Thymus (tissue), 11 donors: ENCODE data around the gene TFIP11. TPM values are rescaled to one million over a fixed set of nuclear protein-coding genes. Genes with fewer than 3 reads are reported as not detected.

ENCODE experiments used
- DNase-seq, 9 donors: peaks; one replicate each; pipeline ENCODE4 v3.0.0-alpha.2; 2013; ENCODE audit warnings: low spot score in 9 of 9, low read depth in 6 of 9, missing footprints in 1 of 9
- H3K27ac ChIP-seq, 2 donors: one replicate each; pipeline ENCODE4 v1.5.1; 2013; ENCODE audit warnings: control low read depth in 1 of 2, low read depth in 1 of 2, low read length in 1 of 2, mild to moderate bottlenecking in 1 of 2, moderate library complexity in 1 of 2
- H3K27me3 ChIP-seq, 2 donors: one replicate each; pipeline ENCODE4 v1.5.1; 2013; ENCODE audit warnings: low read length in 1 of 2; ENCODE audit not compliant: control insufficient read depth in 2 of 2, insufficient read depth in 1 of 2
- H3K36me3 ChIP-seq, 2 donors: one replicate each; pipeline ENCODE4 v1.5.1; 2013; ENCODE audit warnings: low read length in 1 of 2, mild to moderate bottlenecking in 1 of 2, moderate library complexity in 1 of 2; ENCODE audit not compliant: control insufficient read depth in 2 of 2, insufficient read depth in 2 of 2
- H3K4me1 ChIP-seq, 2 donors: one replicate each; pipeline ENCODE4 v1.5.1; 2013; ENCODE audit warnings: low read length in 2 of 2; ENCODE audit not compliant: control insufficient read depth in 2 of 2, insufficient read depth in 2 of 2
- H3K4me3 ChIP-seq, 2 donors: one replicate each; pipeline ENCODE4 v1.5.1; 2013; ENCODE audit warnings: low read length in 2 of 2, control low read depth in 1 of 2, mild to moderate bottlenecking in 1 of 2
- H3K9me3 ChIP-seq, 2 donors: one replicate each; pipeline ENCODE4 v1.5.1; 2013; ENCODE audit warnings: low read length in 1 of 2, mild to moderate bottlenecking in 1 of 2; ENCODE audit not compliant: control insufficient read depth in 2 of 2, insufficient read depth in 1 of 2
- WGBS: extraction: QIAGEN DNeasy Blood & Tissue Kit; methylation state at CpG from one replicate; pipeline ENCODE4 v1.1.7; 2013; 5-methylcytosine and 5-hydroxymethylcytosine counted together
- polyA plus RNA-seq: library from polyadenylated mRNA; stranded (reverse); fragments of 200-250 nt; gene quantifications from one replicate; pipeline ENCODE4 v1.2.3, GENCODE V29; 2013
- total RNA-seq: library from RNA; stranded (reverse); fragments of 120-200 nt; gene quantifications from one replicate; pipeline ENCODE4 v1.2.4, GENCODE V29; 2013
- donor health status: healthy.

The TFIP11 gene
- total and polyA plus RNA-seq, 2 donors = 32.9 to 39.6 TPM

GRCh38 chr22:26524870-26525269 is 12.6 kb upstream of the TFIP11 start:
- no peaks in the 10 kb centered on the region for H3K4me1 ChIP-seq
- H3K36me3 ChIP-seq = peaks cover 23 to 26% of the 10 kb centered on the region in 2 donors
- no peak overlapping the region for H3K27ac ChIP-seq
- no peak overlapping the region for H3K4me3 ChIP-seq
- WGBS = 97% methylated on average over 4 of the region's 4 CpGs
- H3K9me3 ChIP-seq = no peaks in the 10 kb centered on the region
- DNase-seq = no peak
- no peaks in the 10 kb centered on the region for H3K27me3 ChIP-seq

DNA sequence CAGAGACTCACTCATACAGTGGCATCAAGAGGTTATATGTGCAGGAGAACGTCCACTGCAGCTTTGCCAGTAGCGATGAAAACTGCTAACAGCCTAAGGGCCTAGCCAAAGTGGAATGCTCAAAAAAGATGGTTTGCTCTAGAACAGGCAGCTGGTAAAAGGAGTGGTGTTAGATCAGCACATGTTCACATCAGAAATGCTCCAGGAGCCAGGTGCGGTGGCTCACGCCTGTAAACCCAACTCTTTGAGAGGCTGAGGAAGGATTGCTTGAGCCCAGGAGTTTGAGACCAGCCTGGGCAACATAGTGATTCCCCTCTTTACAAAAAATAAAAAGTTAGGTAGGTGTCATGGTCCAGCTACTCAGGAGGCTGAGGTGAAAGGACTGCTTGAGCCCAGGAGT is 10.3 kb upstream of the TFIP11 start:
- no peak for DNase-seq
- Histone ChIP-seq H3K27me3 (no peaks in the 10 kb centered on the region), H3K4me3 (no peak overlapping the region), H3K9me3 (no peaks in the 10 kb centered on the region), H3K4me1 (no peaks in the 10 kb centered on the region), H3K27ac (no peak overlapping the region), H3K36me3 (peaks cover 12 to 21% of the 10 kb centered on the region in 2 donors)
- over 99% methylated on average over 4 of the region's 4 CpGs for WGBS

GRCh38 chr22:26522012-26522411 is 9.7 kb upstream of the TFIP11 start:
- Histone ChIP-seq H3K4me1 (no peaks in the 10 kb centered on the region), H3K4me3 (no peak overlapping the region), H3K36me3 (peaks cover 8 to 17% of the 10 kb centered on the region in 2 donors), H3K9me3 (no peaks in the 10 kb centered on the region), H3K27me3 (no peaks in the 10 kb centered on the region), H3K27ac (no peak overlapping the region)
- no peak for DNase-seq
- over 99% methylated on average over 2 of the region's 2 CpGs for WGBS

DNA sequence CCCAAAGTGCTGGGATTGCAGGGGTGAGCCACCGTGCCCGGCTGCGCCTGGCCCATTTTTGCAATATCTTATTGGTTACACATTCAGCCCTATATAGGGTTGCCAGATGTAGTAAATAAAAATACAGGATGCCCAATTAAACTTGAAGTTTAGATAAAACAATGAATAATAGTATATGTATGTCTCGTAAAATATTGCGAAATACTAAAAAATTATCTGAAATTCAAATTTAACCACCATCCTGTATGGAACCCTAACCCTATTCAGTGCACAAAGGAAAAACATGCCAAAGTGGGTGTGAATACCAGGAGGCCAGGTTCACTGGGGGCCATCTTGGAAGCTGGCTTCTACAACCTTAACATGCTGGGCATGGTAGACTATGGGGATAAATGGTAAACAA is 5.2 kb upstream of the TFIP11 start:
- Histone ChIP-seq H3K9me3 (no peaks in the 10 kb centered on the region), H3K27ac (no peak overlapping the region), H3K27me3 (no peaks in the 10 kb centered on the region), H3K36me3 (no peaks in the 10 kb centered on the region), H3K4me1 (peaks cover 6 to 7% of the 10 kb centered on the region in 2 donors), H3K4me3 (no peak overlapping the region)
- 98% methylated on average over 5 of the region's 5 CpGs for whole genome bisulfite sequencing
- no peak for DNase-seq

GRCh38 chr22:26516503-26516902 is 4.2 kb upstream of the TFIP11 start:
- no peaks in the 10 kb centered on the region for H3K36me3 ChIP-seq
- no peak overlapping the region for H3K4me3 ChIP-seq
- DNase-seq = no peak
- peaks cover 7 to 8% of the 10 kb centered on the region in 2 donors for H3K4me1 ChIP-seq
- WGBS = 95% methylated on average over 1 of the region's 1 CpG
- H3K27ac ChIP-seq = no peak overlapping the region
- no peaks in the 10 kb centered on the region for H3K9me3 ChIP-seq
- no peaks in the 10 kb centered on the region for H3K27me3 ChIP-seq

DNA sequence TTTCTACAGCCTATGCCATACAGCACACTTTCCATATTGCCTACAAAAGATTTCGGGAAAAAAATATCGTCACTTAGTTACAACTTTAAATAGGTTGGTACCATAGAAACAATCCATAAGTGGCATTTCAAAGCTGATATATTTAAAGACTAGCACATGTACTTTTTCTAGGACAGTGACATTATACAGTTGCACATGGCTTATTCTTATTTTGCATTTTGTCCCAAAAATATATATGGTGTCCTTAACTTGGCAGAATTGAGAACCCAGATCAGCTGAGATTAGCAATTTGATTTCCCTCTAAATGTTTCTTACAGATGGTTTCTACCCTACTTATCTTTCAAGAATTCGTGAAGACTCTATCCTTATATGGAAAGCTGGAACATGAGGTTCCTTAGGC is 3.7 kb upstream of the TFIP11 start:
- H3K9me3 ChIP-seq = no peaks in the 10 kb centered on the region
- WGBS = 95% methylated on average over 3 of the region's 3 CpGs
- H3K36me3 ChIP-seq = no peaks in the 10 kb centered on the region
- no peak overlapping the region for H3K27ac ChIP-seq
- no peak overlapping the region for H3K4me3 ChIP-seq
- H3K27me3 ChIP-seq = no peaks in the 10 kb centered on the region
- no peak for DNase-seq
- H3K4me1 ChIP-seq = peaks cover 7 to 14% of the 10 kb centered on the region in 2 donors

DNA sequence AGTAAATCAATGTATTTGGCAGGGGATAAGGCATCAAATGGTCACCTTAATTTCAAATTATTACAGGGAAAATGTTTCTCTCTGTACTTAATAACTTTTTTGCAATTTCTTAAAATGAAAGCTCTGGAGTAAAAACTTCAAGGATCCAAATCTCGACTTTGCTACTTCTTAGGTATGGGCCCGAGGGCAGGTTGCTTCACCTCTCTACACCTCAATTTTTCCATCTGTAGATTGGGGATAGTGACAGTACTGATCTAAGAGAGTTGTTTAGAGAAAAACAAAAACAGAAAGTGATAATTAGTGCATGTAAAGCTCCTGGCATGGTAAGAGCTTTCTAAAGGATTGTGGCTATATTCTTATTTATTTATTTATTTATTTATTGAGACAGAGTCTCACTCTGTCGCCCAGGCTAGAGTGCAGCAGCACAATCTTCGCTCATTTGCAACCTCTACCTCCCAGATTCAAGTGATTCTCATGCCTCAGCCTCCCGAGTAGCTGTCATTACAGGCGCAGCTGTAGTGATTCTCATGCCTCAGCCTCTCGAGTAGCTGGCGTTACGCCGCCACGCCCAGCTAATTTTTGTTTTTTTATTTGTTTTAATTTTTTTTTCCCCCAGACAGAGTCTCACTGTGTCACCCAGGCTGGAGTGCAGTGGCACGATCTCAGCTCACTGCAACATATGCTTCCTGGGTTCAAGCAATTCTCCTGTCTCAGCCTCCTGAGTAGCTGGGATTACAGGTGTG is 2.3 kb upstream of the TFIP11 start:
- Histone ChIP-seq H3K36me3 (peaks cover 6% of the 10 kb centered on the region in 2 donors), H3K4me1 (peaks cover 7 to 15% of the 10 kb centered on the region in 2 donors), H3K27me3 (no peaks in the 10 kb centered on the region), H3K4me3 (no peak overlapping the region), H3K27ac (no peak overlapping the region), H3K9me3 (no peaks in the 10 kb centered on the region)
- 97% methylated on average over 12 of the region's 12 CpGs for whole genome bisulfite sequencing
- no peak for DNase-seq

DNA sequence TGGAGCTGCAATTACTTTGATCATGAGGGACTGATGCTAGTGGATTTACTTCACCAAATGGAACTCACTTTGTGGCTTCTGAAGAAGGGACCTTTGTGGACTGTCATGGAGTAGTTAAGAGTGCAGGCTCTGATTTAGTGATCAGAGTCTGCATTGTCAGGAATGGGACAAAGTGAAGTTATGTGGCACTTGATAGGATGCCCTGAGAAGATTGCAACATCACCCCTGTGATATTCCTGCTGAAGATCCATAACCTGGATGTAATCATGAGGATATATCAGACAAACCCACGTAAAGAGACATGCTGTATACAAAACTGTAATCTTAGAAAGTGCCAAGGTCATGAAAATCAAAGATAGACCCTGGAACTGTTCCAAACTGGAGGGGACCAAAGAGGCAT is 1.6 kb upstream of the TFIP11 start:
- Histone ChIP-seq H3K27ac (no peak overlapping the region), H3K27me3 (no peaks in the 10 kb centered on the region), H3K9me3 (no peaks in the 10 kb centered on the region), H3K36me3 (peaks cover 13 to 14% of the 10 kb centered on the region in 2 donors), H3K4me3 (no peak overlapping the region), H3K4me1 (peaks cover 7 to 15% of the 10 kb centered on the region in 2 donors)
- WGBS = 94% methylated on average over 1 of the region's 1 CpG
- no peak for DNase-seq

GRCh38 chr22:26508148-26508547 is 4.1 kb downstream of the TFIP11 start:
- Histone ChIP-seq H3K4me3 (no peak overlapping the region), H3K27ac (no peak overlapping the region), H3K27me3 (no peaks in the 10 kb centered on the region), H3K9me3 (no peaks in the 10 kb centered on the region), H3K4me1 (peaks cover 12 to 21% of the 10 kb centered on the region in 2 donors), H3K36me3 (peaks cover 54 to 59% of the 10 kb centered on the region in 2 donors)
- DNase-seq = no peak
